NCI-H2081 (cell line): ENCODE results near the gene FBLN2.
A peak's percentile ranks its signal among the peaks of the same experiment; 100 is the strongest.
"Not testable (repeated sequence)": the region's sequence is repeated elsewhere in the genome, so short reads cannot be mapped to it uniquely, and the experiment has no call there.

Source experiments
- DNase-seq, 2 experiments: peaks; one replicate each; lab custom pipeline; 2025; lab: John Stamatoyannopoulos, UW

The FBLN2 gene

DNA sequence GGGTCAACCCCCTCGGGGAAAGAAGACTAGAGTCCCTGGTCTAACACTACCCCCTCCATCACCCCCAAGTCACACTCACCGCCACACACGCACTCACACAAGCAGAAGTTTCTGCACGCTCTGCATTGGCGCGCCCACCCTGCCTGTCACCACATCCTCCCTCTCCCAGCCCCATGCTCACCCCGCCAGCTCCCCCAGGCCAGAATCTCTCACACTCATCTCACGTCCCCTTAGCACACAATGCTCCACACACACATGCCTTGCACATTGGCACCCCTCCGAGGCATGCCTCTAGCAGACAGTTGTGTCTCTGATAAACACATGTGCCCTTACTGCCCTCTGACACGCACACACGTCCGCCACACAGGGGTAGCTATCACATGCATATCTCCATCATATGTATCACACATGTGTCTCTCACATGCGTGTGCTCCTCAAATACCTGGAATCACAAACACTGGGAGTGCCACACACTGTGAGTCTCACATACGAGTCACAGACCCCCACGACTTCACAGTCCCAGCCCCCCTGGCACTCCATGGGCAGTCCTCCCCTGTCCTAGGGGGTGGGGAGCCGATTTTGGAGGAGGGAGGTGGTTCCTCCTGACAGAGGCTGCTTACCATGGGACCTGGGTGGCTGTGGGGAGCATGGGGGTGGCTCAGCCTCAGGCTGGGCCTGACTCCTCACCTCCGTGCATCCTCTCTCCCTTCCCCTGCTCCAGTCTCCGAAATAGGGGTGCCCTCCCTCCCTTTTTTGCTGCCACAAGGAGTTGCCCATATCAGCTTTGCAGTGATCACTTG is 898 bp downstream of the FBLN2 start:
- DNase-seq: no peak

DNA sequence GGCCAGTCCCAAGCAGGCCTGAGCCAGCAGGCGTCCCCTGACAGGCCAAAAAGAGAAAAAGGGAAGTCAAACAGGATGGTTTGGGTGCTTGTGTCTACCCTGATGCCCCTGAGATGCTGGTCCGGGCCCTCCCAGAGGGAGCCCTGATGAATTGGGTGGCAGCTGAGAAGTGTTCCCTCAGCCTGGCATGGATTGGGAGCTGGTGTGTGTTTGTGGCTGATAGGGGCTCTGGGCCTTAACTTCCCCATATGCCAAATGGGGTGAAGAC is 1.4 kb downstream of the FBLN2 start:
- no peak for DNase-seq

DNA sequence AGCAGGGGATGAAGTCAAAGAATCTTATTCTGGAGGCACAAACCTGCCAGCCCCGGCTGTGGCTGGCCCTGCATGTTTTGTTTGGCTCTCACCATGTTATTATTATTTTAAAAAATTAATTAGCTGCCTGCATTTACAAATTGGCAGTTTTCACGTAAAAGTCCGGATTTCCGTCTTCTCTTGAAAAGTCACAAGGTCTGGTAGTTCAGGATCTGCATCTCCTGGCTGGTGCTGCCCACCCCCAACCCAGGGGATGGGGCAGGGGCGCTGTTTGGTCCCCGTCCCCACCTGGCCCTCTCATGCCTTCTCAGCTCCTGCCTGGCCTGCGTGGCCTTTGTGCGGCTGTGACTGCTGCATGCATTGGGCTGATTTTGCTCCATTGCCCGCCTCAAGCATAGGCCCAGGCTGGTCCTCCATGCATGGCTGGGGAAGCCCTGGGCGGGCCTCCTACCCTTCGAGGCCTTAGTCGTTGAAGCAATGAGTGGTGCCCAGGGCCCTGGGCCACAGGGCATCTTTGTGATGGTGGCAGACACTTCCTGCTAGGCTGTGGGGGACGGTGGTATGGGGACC is 2.0 kb downstream of the FBLN2 start:
- no peak for DNase-seq

DNA sequence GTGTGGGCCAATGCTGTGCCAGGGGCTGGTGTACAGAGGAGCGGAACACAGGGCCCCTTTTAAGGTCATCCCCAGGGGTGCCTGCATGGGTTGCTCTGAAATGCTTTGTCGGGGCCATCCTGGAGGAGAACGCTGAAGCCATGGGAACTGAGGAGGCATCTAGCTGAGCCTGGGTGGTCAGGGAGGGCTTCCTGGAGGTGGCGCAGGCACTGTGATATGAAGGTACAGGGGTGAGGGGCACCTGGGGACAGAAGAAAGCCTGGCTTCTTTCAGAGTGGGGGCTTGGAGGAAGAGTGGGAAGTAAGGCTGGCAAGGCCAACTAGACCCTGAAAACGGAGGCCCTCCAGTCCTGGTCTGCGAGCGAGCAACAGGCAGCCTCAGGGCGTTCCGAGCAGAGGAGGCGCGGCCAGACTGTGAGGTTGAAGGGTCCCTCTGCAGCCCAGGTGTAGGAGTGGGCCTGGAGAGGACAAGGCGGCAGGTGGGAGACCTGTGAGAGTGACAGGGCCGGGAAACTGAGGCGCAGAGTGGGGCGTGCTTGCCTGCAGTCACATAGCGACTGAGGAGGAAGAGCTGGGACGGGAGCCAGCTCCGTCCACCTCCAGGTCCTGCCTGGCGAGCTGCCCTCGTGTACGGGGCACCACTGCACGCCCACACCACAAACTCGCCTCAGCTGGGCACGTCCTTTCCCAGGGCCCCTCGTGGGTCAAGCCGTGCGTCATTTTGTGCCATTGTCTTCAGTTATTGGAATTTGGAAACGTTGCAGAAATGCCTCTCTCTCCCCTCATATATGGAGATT is 4.1 kb downstream of the FBLN2 start:
- no peak for DNase-seq

DNA sequence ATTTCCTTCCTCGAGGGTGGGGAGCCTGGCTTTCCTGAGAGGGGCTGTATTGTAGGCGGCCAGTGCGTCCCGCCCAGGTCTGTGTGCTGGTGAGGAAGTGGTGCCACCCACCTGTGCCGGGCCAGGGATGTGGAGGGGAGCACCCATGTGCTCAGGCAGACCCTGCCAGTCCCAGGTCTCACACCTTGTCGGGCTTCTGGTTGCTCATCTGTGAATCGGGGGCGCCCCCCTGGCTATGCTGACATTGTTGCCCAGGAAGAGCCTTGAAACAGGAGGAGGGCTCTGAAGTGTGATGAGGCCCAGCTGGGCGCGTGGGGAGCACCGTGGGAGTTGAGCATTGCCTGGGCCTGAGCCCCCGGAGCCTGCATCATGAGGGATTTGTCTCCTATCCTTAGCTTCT is 4.8 kb downstream of the FBLN2 start:
- no peak for DNase-seq

DNA sequence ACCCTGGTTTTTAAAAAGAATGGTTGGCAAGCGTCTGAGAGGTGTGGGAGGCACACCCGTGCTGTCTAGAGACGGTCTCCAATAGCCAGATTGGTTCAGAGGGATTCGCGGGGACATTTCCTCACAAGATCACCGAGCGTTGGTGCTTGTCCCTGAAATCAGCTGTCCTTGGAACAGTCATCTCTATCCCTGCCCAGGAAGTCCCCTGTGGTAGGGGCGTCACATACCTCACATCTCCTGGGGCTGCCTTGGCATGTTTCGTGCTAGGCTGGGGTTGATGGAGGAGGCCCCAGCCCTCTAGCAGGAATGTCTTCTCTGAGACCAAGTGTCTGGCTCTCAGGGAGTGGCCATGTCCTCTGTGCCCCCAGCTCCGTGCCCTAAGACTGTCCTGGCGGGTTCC is 6.8 kb downstream of the FBLN2 start:
- DNase-seq: no peak

DNA sequence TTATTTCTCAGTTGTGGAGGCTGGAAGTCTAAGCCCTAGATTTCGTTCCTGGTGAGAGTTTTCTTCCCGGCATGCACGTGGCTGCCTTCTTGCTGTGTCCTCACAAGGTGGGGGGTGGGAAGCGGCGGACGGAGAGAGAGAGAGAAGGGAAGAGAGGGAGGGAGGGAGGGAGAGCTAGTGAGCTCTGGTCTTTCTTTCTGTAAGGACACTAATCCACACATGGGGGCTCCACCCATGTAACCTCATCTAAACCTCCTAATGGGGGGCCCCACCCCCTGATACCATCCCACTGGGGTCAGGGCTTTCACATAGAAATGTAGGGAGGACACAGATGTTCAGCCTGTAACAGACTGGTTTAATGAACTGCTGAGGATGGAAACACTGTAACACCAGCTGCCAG is 7.3 kb downstream of the FBLN2 start:
- no peak for DNase-seq

- DNase-seq: no peak
These were observed 8.0 kb downstream of the FBLN2 start for GRCh38 chr3:13556917-13557316.

DNA sequence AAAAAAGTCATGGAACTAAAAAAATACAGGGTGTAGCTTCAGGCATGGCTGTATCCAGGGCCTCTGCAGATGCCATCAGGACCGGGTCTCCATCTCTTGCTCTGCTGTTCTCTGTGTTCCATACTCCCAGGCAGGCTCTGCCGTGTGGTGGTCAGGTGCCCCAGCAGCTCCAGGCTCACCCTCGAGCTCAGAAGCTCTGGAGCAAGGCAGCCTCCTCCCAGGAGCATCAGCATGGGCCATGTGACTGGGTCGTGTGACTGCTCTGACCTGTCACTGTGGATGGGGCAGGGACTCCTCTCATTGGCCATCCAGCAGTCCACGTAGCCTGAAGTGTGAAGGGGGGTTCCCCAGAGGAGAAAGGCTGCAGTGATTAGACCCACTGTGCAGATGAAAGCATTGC is 8.5 kb downstream of the FBLN2 start:
- no peak for DNase-seq

DNA sequence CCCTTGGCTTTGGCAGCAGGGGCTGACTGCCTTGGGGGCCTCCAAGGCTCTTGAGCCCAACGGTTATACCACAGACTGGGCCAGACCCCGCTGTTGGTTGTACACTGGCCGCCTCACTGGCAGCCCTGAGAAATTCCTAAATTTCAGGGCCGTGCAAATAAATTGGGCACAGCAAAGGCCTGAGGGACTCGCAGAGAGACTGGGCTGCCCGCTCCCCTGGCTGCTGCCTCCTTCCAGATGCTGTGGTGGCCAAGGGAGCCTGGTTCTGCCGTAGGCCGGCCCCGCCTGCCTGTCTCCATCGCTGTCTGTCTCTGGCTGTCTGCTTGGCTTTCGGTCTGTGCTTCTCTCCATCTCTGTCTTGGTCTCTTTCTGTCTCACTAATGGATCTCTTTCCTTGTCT is 9.0 kb downstream of the FBLN2 start:
- DNase-seq: no peak

DNA sequence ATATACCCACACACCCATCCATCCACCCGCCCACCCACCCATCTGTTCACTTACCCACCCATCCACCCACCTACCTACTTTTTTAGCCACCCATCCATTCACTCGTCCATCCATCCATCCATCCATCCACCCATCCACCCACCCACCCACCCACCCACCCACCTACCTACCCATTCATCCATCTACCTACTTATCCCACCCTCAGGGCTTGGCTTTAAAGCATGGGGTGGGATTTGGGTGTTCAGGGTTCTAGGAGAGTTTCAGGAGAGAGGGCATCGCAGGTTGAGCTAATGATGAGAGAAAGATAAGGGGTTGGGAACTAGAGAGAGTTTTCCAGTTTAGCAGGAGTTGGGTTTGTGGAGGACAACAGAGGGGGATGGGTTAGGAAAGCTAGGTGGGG is 9.7 kb downstream of the FBLN2 start:
- DNase-seq: no peak

DNA sequence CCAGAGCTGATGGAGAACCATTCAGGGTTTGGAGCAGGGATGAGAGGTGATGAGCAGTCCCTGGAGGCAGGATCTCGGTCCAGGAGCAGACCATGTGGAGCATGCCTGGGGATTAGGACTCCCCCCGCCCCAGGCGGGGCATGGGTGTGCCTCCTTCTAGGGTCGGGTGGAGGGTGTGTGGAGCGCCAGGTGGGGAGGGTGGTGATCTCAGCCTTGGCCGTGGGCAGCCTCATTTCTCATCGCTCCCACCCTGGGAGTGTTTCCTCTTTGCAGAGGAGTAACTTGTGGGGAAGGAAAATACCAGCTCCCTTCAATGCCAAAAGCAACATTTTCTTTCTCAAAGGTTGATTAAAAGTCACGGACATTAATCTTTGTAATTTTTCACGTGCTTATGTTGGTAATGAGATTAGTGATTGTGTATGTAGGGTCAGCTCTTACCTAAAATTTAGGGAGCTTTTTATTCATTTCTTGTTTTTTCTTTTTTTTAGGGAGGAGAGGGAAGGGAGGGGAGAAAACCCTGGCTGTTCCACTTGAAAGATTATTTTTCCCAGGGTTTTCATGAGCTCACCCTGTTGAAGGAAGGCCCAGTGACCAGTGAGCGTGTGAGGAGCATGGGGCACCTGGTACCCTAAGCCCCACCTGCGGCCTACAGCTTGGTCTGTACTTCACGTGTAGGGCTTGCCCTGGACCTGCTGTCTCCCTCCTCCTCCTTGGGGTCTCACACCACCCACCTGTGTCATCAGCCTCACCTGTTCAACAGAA is 11.0 kb downstream of the FBLN2 start:
- no peak for DNase-seq

DNA sequence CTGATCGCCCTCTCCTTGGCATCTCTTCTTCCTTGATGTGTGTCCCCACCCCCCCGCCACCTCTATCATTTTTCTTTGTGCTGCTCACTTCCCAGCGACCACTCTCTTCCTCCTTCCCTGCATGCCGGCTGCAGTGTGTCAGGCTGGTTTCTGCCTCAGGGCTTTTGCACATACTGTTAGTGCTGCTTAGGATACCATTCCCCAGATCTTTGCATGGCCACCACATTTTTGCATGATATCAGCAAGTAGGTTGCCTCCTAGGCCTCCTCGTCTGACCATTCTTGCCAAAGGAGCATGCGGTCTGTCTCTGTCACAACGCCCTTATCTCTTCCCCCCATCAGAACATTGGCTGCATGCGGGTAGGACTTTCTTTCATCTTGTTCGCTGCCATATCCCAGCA is 12.5 kb downstream of the FBLN2 start:
- no peak for DNase-seq

GRCh38 chr3:13561967-13562366 is 13.0 kb downstream of the FBLN2 start:
- no peak for DNase-seq

DNA sequence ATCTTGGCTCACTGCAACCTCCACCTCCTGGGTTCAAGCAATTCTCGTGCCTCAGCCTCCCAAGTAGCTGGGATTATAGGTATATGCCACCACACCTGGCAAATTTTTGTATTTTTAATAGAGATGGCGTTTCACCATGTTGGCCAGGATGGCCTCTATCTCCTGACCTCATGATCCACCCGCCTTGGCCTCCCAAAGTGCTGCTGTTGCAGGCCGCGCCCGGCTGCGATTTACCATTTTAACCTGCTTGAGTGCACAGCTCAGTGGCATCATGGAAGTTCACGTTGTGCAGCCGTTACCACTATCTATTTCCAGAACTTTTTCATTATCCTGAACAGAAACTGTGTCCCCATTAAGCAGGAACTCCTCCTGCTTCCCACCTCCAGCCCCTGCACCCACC is 13.5 kb downstream of the FBLN2 start:
- DNase-seq: not testable (repeated sequence)

DNA sequence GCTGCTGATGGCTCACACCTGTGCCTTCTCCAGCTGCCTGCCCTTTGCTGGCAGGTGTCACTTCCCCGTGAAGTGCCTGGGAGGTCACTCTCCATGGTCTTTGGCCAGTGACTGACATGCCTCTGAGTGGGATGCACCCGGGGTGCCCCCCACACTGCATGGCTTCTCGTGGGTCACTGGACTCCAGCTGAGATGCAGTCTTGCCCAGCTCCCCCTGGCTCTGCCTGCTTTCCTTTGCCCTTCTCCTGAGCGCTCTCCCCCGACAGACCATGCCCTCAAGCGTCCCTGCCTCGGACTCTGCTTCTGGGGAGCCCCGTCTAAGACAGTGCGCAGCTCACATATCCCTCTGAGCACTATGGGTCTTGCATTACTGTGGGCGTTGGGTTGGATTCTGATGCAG is 14.4 kb downstream of the FBLN2 start:
- DNase-seq: no peak

DNA sequence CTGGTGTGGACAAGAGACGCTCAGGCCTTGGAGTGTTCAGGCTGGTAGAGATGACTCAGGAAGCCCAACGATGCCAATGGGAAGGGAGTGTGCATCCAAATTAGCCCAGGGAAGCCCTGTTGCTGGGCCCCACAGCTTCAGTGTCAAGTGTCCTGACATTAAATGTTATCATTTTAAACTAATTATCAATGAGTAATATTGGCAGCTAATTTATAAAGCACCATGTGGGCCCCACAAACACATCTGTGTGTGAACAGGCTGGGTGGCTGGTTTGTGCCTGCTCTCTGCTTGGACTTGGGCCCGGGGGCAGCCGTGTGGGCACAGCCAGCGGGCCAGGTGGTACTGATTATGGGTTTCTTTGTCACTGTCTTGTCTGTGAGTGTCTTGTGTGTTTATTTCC is 15.0 kb downstream of the FBLN2 start:
- peak in 1 of 2 experiments; percentile 9 for DNase-seq

GRCh38 chr3:13564751-13565560 is 16.0 kb downstream of the FBLN2 start:
- no peak for DNase-seq

DNA sequence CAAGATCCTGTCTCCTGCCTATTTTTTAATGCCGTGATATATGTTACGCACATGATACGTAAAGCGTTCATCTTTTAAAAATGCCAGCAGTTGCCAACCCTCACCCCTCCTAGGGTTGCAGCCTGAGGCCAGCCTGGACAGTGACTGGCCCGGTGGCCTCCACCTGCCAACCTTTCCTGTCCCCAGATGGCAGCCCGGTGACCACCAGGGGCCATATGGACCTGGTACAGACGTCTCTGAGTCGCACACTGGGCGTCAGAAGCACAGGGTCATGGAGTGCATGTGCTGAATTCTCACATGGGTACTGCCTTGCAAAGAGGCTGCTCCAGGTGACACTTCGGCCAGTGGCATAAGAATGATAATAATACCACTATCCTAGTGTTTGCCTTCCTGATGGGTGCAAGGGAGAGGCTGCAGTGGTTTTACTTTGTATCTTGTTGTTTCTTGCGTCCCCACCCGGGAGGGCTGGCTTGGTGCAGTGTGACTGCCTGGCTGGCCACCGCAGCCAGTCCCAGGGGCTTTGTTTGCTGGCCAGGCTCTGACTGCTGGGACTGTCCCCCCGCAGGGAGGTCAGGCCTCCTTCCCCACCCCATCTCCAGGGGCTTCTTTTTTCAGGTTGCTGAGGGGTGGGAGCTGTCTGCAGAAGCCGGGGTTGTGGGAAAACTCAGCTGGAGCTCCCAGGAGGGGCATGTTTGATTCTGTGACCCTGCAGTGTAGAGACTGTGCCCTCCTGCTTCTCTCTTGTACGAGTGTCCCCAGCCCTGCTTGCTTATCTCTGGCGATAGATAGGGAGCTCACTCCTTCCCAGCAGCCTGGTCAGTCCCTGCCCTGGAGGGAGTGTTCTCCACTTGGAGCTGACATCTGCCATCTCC is 16.9 kb downstream of the FBLN2 start:
- DNase-seq: no peak

DNA sequence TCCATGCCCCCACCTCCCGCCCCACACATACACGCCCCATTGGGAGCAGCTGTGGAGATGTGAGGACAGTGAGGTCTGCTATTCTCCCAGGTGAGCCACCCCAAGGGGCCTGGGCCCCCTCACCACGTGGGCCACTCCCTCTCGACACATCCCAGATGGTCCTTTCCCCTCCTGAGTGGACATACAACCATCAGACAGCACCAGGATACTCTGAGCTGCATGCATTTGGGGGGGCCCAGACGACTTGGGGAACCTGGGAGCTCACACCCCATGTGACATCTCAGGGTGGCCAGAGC is 17.5 kb downstream of the FBLN2 start:
- no peak for DNase-seq

DNA sequence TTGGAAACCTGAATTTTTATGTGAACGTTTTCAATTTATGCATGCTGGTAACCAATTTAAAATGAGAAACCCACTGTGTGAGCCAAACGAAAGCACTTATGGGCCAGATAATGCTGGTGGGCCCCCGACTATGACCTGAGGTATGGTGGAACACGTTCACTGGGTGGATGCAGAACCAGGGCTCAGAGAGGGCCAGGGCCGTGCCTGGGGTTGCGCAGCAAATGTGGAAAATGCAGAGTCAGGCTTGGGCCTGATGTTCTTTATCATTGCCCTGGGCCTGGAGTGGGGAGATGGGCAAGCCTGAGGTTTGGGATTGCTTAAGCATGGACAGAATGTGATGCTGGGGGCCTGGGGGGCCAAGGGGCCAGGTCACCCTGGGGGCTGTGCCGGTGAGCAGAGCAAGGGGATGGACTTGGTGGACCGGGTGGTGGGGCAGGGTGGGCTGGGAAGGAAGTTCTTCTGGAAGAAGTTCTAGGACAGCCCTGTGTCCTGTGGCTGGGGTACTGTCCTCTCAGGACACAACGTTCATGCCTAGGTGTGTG is 17.9 kb downstream of the FBLN2 start:
- DNase-seq: no peak
